GM12878 (cell line): ENCODE measurements around the gene NOP16. TPM values are rescaled to one million over a fixed set of nuclear protein-coding genes. Genes with fewer than 3 reads are reported as not detected.

Experiments
- ATAC-seq: fragments of 200-7000 bp; cut with Tn5 transposase; 3 replicates; pipeline ENCODE4 v1.9.1; 2020; ENCODE audit warnings: mild to moderate bottlenecking, moderate library complexity
- BruUV-seq: library from RNA; stranded (reverse); fragments of 400-500 nt; replicated peaks from 2 replicates; lab custom pipeline; 2021; lab: Mats Ljungman, UMichigan
- CTCF ChIA-PET: fragments of 300-600 bp; sonication (Branson Sonifier 250); formaldehyde crosslinking; extraction: SDS; loops from one replicate; lab custom pipeline; 2021; ENCODE audit warnings: inconsistent platforms; lab: Yijun Ruan, JAX
- POLR2A ChIA-PET: fragments of 350-600 bp; formaldehyde crosslinking; extraction: SDS; loops from one replicate; lab custom pipeline; 2021; ENCODE audit warnings: inconsistent platforms; lab: Charles Lee
- RAD21 ChIA-PET: fragments of 300-600 bp; sonication (Branson Sonifier 250); formaldehyde crosslinking; loops from one replicate; lab custom pipeline; 2023; ENCODE audit warnings: antibody characterized with exemption; ENCODE audit not compliant: unreplicated experiment; lab: Charles Lee
- SMC1A ChIA-PET: fragments of 300-600 bp; sonication (Branson Sonifier 250); formaldehyde crosslinking; loops from one replicate; lab custom pipeline; 2023; ENCODE audit not compliant: unreplicated experiment, uncharacterized antibody; lab: Charles Lee
- DNase-seq: peaks from one replicate; pipeline ENCODE4 v3.0.0-alpha.2; 2011; ENCODE audit warnings: low read depth, low spot score
- FAIRE-seq: peaks from 3 replicates; lab custom pipeline; 2011; peaks lifted over from hg19 to GRCh38; lab: Jason Lieb, UNC
- H2AFZ ChIP-seq: 2 replicates; pipeline ENCODE4 v1.6.0; 2011; ENCODE audit warnings: low read depth, low read length, control low read depth; ENCODE audit not compliant: control insufficient read depth
- H3K27ac ChIP-seq: 2 replicates; pipeline ENCODE4 v1.5.1; 2011; ENCODE audit warnings: control low read depth; ENCODE audit not compliant: control insufficient read depth, insufficient read depth
- H3K27me3 ChIP-seq, 2 experiments: replicated peaks in 1 of 2; 2 replicates each; pipeline versions ENCODE4 v1.6.0 to v1.6.1; 2011; ENCODE audit warnings: low read length in 1 of 2; ENCODE audit not compliant: control insufficient read depth in 2 of 2, insufficient read depth in 2 of 2
- H3K36me3 ChIP-seq, 2 experiments: 2 replicates each; pipeline ENCODE4 v1.5.1; 2011; ENCODE audit warnings: low read length in 1 of 2; ENCODE audit not compliant: control insufficient read depth in 2 of 2, insufficient read depth in 2 of 2
- H3K4me1 ChIP-seq: 2 replicates; pipeline ENCODE4 v1.6.1; 2011; ENCODE audit warnings: mild to moderate bottlenecking, low read length, moderate library complexity, mixed read lengths; ENCODE audit not compliant: control insufficient read depth, insufficient read depth
- H3K4me2 ChIP-seq: 2 replicates; pipeline ENCODE4 v1.6.0; 2011; ENCODE audit warnings: control low read depth; ENCODE audit not compliant: control insufficient read depth, insufficient read depth
- H3K4me3 ChIP-seq: fragments of 200-600 bp; sonication (generic); 2 replicates; pipeline ENCODE4 v1.5.1; 2016
- H3K79me2 ChIP-seq: 2 replicates; pipeline ENCODE4 v1.6.0; 2011; ENCODE audit warnings: low read length; ENCODE audit not compliant: control insufficient read depth, insufficient read depth
- H3K9ac ChIP-seq: 2 replicates; pipeline ENCODE4 v1.8.0; 2011; ENCODE audit warnings: low read length, control low read depth, mixed read lengths; ENCODE audit not compliant: control insufficient read depth, insufficient read depth
- H3K9me3 ChIP-seq: replicated peaks from 3 replicates; pipeline ENCODE4 v1.5.1; 2011; ENCODE audit warnings: mild to moderate bottlenecking, low read length; ENCODE audit not compliant: control insufficient read depth, insufficient read depth
- H4K20me1 ChIP-seq: 2 replicates; pipeline ENCODE4 v1.6.0; 2011; ENCODE audit not compliant: control insufficient read depth, insufficient read depth
- WGBS: methylation state at CpG from one replicate; pipeline ENCODE4 v1.1.6; 2016; ENCODE audit warnings: low lambda C conversion rate; ENCODE audit not compliant: insufficient replicate concordance, insufficient coverage; ENCODE audit errors: missing lambda C conversion rate; 5-methylcytosine and 5-hydroxymethylcytosine counted together
- in situ Hi-C: fragments of 300-500 bp; cut with MboI; formaldehyde crosslinking; loops from 9 replicates; pipeline ENCODE4 v1.14.3; 2018; ENCODE audit warnings: mixed read lengths
- intact Hi-C: fragments of 100-400 bp; cut with micrococcal nuclease; formaldehyde crosslinking; loops from one replicate; pipeline ENCODE4 v1.14.2; 2022; ENCODE audit not compliant: unreplicated experiment
- polyA plus RNA-seq, 11 experiments: library from polyadenylated mRNA; depleted of rRNA in 4 of 11; unstranded in 6 of 11; stranded (reverse) in 5 of 11; fragments of >200 nt; fragmentation: Nextera tagmentation in 4 of 11; fragmentation: Illumina TruSeq in 1 of 11; extraction: Ambion mirVana in 4 of 11; extraction: Trizol in 1 of 11; gene quantifications; 1 replicate in 1 of 11; 2 replicates in 10 of 11; pipeline versions ENCODE4 v1.2.1 to v1.2.3, GENCODE V29; 2011 to 2016; ENCODE audit warnings: inconsistent platforms in 2 of 11, missing spikeins in 2 of 11, low read depth in 1 of 11
- total RNA-seq, 4 experiments: library from RNA; depleted of rRNA in 3 of 4; stranded (reverse); fragments of >200 nt in 3 of 4; fragmentation: Illumina TruSeq in 1 of 4; extraction: Trizol in 1 of 4; gene quantifications; 2 replicates each; pipeline versions ENCODE4 v1.2.1 to v1.2.3, GENCODE V29; 2013 to 2021
- TF ChIP-seq, protein P1 (sequence below): fragments of 450-650 bp; formaldehyde crosslinking; IDR thresholded peaks from 2 replicates; pipeline ENCODE4 v1.4.0; 2020; ENCODE audit warnings: mild to moderate bottlenecking, moderate library complexity
- TF ChIP-seq, protein P2 (sequence below): fragments of 450-650 bp; IDR thresholded peaks from 2 replicates; pipeline ENCODE4 v1.6.1; 2017; ENCODE audit warnings: mild to moderate bottlenecking, moderate library complexity

NOP16 gene
- total and polyA plus RNA-seq, 10 of the 15 experiments (the other 5 are each of a cell fraction or from before 2014, with no cell fraction given) = 50.3 to 276 (median 116) TPM

DNA sequence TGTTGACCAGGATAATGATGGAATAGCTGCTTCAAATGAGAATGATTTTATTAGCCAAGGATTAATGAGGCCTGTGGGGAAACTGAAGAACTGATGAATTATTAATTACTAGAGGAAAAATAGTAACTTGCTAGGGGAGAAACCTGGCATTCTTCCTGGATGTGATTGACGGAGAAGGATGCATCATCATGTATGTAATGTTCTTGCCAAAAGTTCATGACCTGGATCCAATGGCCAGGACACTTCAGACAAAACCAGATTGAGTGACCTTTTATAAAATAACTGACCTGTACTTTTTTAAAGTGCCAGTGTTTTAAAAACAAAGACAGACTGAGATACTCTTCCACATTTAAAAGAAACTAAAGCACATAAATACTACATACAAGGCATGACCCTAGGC lies 50.5 kb downstream of the NOP16 start:
- CTCF ChIA-PET = no interaction called here
- FAIRE-seq (no peak), ATAC-seq (no peak)

More for the DNA sequence above, 50.5 kb downstream of the NOP16 start:
- POLR2A ChIA-PET = no interaction called here
- Histone ChIP-seq H4K20me1 (no peaks in the 10 kb centered on the region), H3K4me1 (no peaks in the 10 kb centered on the region), H3K9me3 (no peaks in the 10 kb centered on the region; the same call in 2 of the 3 replicates), H3K9ac (no peak overlapping the region), H3K36me3 (no peaks in the 10 kb centered on the region), H3K79me2 (no peaks in the 10 kb centered on the region), H3K4me2 (no peak overlapping the region), H3K27ac (no peak overlapping the region), H2AFZ (no peak overlapping the region), H3K4me3 (no peak overlapping the region), H3K27me3 (no peaks in the 10 kb centered on the region)
- SMC1A ChIA-PET = no interaction called here
- WGBS = 100% methylated on average over 1 of the region's 1 CpG
- intact Hi-C loops = no loop called here
- in situ Hi-C loops = no loop called here
- BruUV-seq = no TSS peak
- DNase-seq = no peak
- RAD21 ChIA-PET = no interaction called here
- TF ChIP-seq, protein P1, sequence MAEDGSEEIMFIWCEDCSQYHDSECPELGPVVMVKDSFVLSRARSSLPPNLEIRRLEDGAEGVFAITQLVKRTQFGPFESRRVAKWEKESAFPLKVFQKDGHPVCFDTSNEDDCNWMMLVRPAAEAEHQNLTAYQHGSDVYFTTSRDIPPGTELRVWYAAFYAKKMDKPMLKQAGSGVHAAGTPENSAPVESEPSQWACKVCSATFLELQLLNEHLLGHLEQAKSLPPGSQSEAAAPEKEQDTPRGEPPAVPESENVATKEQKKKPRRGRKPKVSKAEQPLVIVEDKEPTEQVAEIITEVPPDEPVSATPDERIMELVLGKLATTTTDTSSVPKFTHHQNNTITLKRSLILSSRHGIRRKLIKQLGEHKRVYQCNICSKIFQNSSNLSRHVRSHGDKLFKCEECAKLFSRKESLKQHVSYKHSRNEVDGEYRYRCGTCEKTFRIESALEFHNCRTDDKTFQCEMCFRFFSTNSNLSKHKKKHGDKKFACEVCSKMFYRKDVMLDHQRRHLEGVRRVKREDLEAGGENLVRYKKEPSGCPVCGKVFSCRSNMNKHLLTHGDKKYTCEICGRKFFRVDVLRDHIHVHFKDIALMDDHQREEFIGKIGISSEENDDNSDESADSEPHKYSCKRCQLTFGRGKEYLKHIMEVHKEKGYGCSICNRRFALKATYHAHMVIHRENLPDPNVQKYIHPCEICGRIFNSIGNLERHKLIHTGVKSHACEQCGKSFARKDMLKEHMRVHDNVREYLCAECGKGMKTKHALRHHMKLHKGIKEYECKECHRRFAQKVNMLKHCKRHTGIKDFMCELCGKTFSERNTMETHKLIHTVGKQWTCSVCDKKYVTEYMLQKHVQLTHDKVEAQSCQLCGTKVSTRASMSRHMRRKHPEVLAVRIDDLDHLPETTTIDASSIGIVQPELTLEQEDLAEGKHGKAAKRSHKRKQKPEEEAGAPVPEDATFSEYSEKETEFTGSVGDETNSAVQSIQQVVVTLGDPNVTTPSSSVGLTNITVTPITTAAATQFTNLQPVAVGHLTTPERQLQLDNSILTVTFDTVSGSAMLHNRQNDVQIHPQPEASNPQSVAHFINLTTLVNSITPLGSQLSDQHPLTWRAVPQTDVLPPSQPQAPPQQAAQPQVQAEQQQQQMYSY (CRISPR knock-in tag) = no peak
- TF ChIP-seq, protein P2, sequence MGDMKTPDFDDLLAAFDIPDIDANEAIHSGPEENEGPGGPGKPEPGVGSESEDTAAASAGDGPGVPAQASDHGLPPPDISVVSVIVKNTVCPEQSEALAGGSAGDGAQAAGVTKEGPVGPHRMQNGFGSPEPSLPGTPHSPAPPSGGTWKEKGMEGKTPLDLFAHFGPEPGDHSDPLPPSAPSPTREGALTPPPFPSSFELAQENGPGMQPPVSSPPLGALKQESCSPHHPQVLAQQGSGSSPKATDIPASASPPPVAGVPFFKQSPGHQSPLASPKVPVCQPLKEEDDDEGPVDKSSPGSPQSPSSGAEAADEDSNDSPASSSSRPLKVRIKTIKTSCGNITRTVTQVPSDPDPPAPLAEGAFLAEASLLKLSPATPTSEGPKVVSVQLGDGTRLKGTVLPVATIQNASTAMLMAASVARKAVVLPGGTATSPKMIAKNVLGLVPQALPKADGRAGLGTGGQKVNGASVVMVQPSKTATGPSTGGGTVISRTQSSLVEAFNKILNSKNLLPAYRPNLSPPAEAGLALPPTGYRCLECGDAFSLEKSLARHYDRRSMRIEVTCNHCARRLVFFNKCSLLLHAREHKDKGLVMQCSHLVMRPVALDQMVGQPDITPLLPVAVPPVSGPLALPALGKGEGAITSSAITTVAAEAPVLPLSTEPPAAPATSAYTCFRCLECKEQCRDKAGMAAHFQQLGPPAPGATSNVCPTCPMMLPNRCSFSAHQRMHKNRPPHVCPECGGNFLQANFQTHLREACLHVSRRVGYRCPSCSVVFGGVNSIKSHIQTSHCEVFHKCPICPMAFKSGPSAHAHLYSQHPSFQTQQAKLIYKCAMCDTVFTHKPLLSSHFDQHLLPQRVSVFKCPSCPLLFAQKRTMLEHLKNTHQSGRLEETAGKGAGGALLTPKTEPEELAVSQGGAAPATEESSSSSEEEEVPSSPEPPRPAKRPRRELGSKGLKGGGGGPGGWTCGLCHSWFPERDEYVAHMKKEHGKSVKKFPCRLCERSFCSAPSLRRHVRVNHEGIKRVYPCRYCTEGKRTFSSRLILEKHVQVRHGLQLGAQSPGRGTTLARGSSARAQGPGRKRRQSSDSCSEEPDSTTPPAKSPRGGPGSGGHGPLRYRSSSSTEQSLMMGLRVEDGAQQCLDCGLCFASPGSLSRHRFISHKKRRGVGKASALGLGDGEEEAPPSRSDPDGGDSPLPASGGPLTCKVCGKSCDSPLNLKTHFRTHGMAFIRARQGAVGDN = no peak
- TF ChIP-seq, all 136 proteins: peak for 0
